NCI-H69 (cell line): ENCODE data around the gene ADGRV1.

Experiments used
- DNase-seq: peaks from one replicate; lab custom pipeline; 2025; lab: John Stamatoyannopoulos, UW

ADGRV1 gene

DNA sequence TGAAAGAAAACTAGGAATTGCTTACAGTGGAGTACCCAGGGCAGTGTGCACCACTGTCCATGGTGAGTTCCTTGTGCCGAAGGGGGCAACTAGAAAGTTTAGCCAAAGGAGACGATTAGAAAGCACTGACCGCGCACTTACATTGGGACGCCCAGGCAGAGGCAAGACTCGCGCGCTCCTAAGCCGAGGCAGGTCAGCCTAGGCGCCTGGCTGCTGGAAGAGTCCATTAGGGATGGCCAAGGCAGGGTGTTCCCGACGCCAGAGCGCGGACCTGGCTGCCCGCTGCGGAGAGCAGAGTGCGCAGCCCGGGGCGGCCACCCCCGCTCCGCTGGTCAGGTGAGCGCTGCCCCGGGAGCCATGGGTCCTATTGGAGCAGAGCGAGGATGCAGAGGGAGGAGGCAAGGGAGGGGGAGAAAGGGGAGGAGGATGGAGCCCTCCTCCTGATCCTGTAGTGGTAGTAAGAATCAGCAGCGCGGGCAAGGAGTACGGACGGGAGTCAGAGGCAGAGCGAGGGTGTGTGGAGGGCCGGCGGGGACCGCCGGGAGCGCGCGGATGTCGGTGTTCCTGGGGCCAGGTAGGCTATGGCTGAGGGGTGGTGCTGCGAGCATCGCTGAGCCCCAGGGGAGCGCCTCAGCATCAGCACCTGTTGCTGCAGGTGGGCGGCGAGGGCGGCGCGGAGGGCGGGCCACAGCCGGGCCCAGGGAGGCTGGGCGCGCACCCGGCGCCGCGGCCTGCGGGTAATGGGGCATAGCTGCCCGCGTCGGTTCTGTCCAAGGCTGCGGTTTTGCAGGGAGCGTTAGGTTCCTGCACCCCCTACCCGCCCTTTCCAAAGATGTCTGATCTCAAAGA, at the start of gene ADGRV1:
Gene ADGRV1 (plus strand): TSS at position 454 of the 849 bp plus-strand sequence. CDS start 99 bp downstream, at position 553.
- peak; percentile 100 for DNase-seq

GRCh38 chr5:90510438-90510837, 48.2 kb upstream of the ADGRV1 start:
- DNase-seq: no peak

DNA sequence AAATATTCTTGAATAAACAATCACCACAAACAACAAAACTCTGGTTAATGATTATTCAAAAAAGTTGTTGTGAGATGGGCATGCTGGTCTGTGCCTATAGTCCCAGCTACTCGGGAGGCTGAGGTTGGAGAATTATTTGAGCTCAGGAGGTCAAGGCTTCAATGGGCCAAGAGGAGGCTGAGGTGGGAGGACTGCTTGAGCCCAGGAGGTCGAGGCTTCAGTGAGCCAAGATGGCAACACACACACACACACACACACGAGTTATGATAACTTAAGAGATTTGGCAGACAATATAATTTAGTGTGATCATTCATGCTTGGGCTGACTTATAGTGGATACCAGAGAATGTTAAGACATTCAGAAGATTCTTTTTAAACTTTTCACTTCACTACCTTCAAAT, 44.1 kb upstream of the ADGRV1 start:
- DNase-seq: no peak

DNA sequence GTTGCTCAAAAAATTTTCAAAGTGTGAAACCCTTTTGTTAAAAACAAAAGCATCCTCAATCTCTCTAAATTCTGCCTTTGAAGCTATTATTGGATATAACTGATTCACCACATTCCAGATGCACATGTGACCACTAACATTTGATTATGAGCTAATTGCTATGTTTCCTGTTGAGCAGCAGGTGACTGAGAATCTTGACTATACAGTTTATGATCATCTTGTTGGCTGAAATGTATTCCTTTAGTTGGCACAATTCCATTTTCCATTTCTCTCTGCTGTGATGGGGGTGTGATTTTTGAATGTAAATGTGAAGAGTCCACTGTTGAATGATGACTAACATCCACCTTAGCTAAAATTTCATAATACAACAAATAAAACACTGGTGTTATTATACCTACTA, 39.9 kb upstream of the ADGRV1 start:
- peak; percentile 93 for DNase-seq

GRCh38 chr5:90519081-90519480, 39.5 kb upstream of the ADGRV1 start:
- DNase-seq: peak; percentile 90

- peak; percentile 70 for DNase-seq
Observed at GRCh38 chr5:90528601-90529193, 29.9 kb upstream of the ADGRV1 start.

DNA sequence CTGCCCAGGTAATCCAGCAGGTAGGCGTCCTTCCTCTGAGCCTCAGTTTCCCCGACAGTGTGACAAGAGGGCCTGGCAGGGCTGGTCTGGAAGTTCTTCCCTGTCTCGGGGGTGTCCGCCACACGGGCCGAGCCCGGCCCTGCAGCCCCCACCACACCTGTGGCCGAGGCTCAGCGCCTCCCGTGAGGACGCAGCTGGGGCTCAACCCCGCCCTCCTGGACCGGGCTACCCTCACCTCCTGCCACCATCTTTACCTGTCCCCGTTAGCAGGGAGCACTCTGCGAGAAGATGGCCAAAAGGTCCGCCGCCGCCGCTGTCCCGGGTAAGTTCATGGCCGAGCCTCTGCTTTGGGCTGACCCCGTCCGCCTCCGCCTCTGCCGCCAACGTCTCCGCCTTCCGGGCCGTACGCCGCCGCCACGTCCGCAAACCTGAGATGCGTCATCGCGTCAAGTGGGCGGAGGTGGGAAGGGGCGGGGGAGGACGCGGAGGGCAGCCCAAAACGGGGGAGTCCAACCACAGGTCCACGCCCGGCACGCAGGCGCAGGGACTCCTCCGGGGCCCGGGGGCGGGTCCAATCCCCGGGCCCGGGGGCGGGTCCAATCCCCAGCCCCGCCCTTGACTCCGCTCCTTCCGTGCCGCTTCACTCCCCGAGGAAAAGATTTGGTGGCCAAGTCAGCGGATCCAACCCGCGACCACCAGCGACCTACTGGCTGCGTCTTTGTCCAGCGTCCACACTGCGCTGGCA, 29.2 kb upstream of the ADGRV1 start, which contains the start of gene LYSMD3:
Gene LYSMD3 (minus strand): TSS at position 391 of the 745 bp plus-strand sequence. CDS start 4,295 bp downstream, outside the sequence.
- DNase-seq: peak; percentile 99

DNA sequence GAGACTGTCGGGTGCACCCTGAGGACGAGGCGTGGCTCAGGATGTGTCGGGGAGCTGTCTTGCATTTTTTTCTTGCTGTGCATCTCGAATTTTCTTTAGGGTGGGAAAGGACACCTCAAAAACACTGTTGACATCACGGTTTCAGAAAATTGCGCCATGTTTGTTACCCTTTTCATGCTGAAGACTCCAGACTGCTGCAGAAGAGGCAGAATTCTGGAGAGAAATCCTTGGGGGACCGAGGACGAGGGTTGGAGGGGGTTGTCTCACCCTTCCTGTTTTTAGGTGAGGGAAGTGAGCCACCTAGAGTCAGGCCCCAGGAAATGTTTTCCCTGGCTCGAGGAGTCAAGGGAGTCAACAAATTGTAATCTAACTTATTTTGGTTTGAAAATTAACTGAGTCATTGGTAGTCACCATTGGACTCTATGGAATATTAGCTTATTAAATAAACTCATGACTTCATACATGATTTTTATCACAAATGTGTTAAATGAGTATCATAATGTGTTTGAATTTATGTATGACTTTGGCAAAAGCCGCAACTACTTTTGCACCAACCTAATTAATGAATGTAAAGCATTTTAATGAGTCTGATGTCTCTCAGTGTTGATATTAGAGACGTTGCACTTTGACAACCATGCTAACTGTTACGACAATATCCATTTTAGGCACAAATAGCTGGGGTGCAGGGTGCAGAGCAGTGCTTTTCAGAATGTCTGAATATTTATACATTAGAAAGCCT, 28.5 kb upstream of the ADGRV1 start:
- peak; percentile 93 for DNase-seq

- peak; percentile 72 for DNase-seq
Observed at GRCh38 chr5:90530736-90531487, 27.7 kb upstream of the ADGRV1 start.

DNA sequence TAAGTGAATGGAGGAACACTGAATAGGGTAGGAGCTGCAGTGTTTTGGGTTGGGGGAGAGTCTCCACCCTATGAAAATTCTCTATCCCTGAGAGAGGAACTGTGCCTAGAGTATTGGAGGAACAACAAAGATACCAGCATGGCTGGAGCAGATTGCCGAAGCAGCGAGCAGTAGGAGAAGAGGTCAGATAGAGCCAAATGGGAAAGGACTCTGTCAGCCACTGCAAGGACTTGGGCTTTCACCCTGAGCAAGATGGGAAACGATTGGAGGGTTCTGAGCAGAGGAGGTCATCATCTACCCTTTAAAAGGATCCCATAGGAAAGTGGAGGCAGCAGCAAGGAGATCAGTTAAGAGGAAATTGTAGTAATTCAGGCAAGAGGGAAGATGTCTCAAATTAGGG, 24.8 kb upstream of the ADGRV1 start:
- DNase-seq: no peak

DNA sequence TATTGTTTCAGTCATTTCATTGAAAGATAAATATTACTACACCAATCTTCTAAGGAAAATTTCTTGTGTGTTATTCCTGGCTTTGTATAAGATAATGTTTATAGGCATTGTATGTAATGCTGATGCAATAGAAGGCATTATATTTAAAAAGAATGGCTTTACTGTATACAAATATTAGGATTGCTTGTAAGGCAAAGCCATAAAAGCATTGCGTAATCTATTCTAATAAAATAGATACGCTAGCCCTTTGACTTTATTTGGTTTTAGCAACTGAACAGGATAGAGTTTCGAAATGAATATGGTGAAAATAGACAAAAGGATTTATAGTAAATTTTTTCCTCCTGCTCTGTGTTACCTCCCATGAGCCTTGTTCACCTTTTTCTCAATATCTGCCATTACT, 23.7 kb upstream of the ADGRV1 start:
- no peak for DNase-seq

- peak; percentile 34 for DNase-seq
Observed at GRCh38 chr5:90542827-90543519, 15.6 kb upstream of the ADGRV1 start.

DNA sequence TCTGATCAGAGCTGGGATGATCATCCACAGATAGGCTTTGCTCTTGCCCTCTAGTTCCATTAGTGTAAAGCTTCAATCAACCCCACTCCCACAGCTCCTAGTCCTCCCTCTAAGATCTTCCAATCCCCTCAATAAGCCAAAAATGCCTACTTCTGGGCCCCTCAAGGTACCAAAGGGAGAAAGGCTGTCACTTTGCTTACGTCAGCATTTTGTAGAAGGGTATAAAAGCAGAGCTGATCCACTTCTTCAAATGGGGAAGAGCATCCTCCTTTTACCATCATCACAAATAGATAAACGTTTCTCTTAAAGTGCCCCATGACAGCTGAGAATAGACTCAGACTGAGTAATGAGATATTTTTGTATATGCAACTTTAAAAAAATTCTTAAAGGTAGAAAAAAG, 13.1 kb upstream of the ADGRV1 start:
- no peak for DNase-seq

- DNase-seq: no peak
Observed at GRCh38 chr5:90546216-90546837, 12.3 kb upstream of the ADGRV1 start.

DNA sequence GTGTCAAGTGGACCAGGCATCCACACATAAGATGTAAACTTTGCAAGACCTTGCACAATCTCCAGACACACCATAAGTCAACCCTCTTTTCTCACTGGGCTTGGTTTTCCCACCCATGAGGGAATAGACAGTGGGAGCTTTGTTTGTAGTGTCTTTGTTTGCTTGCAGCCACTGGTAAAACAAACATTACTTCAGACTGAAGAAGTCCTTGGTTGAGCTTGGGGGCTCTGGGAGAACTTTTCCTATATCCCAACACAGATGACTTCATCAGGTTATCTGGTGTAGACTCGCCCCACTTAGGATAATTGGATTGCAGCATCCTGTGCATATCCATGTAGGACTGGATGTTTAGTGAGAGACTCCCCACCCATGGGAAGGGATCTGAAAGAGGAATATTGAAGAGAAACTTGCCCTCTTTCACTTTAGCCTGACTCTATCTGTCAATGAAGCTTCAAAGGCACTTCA, 11.5 kb upstream of the ADGRV1 start:
- DNase-seq: peak; percentile 84

- peak; percentile 96 for DNase-seq
Observed at GRCh38 chr5:90548069-90548593, 10.5 kb upstream of the ADGRV1 start.

GRCh38 chr5:90549223-90549622, 9.4 kb upstream of the ADGRV1 start:
- no peak for DNase-seq

GRCh38 chr5:90549729-90550275, 8.8 kb upstream of the ADGRV1 start:
- no peak for DNase-seq

- DNase-seq: no peak
Observed at GRCh38 chr5:90550963-90551362, 7.6 kb upstream of the ADGRV1 start.
